OCI-LY7 (cell line): Measurements from ENCODE around the gene JAK3. TPM values are rescaled to one million over a fixed set of nuclear protein-coding genes. Genes with fewer than 3 reads are reported as not detected.

Experiments
- BruUV-seq: library from RNA; stranded (reverse); fragments of 400-500 nt; replicated peaks from 2 replicates; lab custom pipeline; 2021; lab: Mats Ljungman, UMichigan
- CTCF ChIA-PET: fragments of 300-600 bp; sonication (Branson Sonifier 250); formaldehyde crosslinking; loops from one replicate; lab custom pipeline; 2022; ENCODE audit warnings: antibody characterized with exemption; ENCODE audit not compliant: unreplicated experiment; lab: Charles Lee
- POLR2A ChIA-PET: fragments of 300-600 bp; sonication (Branson Sonifier 250); formaldehyde crosslinking; loops from one replicate; lab custom pipeline; 2022; ENCODE audit warnings: antibody characterized with exemption; lab: Charles Lee
- DNase-seq: peaks from one replicate; pipeline ENCODE4 v3.0.0-alpha.2; 2015; ENCODE audit warnings: low spot score
- H2AFZ ChIP-seq: fragments of 200-600 bp; sonication (generic), shearing (Covaris generic); 2 replicates; pipeline ENCODE4 v1.6.1; 2014; ENCODE audit warnings: mild to moderate bottlenecking, antibody characterized with exemption, low read length, moderate library complexity
- H3K27ac ChIP-seq: fragments of 200-600 bp; sonication (generic); 2 replicates; pipeline ENCODE4 v1.5.1; 2014; ENCODE audit warnings: mixed run types, low read depth, mild to moderate bottlenecking, moderate library complexity, low read length, inconsistent platforms; ENCODE audit not compliant: poor library complexity, severe bottlenecking
- H3K36me3 ChIP-seq: fragments of 200-600 bp; sonication (generic); 2 replicates; pipeline ENCODE4 v1.6.1; 2014; ENCODE audit warnings: mild to moderate bottlenecking, antibody characterized with exemption, low read length, moderate library complexity, mixed read lengths; ENCODE audit not compliant: insufficient read depth
- H3K4me1 ChIP-seq: fragments of 200-600 bp; sonication (generic); 2 replicates; pipeline ENCODE4 v1.5.1; 2014; ENCODE audit warnings: mild to moderate bottlenecking, low read length; ENCODE audit not compliant: insufficient read depth, poor library complexity, severe bottlenecking
- H3K4me2 ChIP-seq: fragments of 200-600 bp; sonication (generic); 2 replicates; pipeline ENCODE4 v1.6.1; 2014; ENCODE audit warnings: mild to moderate bottlenecking, low read length
- H3K4me3 ChIP-seq: fragments of 200-600 bp; sonication (generic); 2 replicates; pipeline ENCODE4 v1.5.1; 2014; ENCODE audit warnings: mild to moderate bottlenecking, low read depth, low read length; ENCODE audit not compliant: poor library complexity, severe bottlenecking
- H3K79me2 ChIP-seq: fragments of 200-600 bp; sonication (generic); 2 replicates; pipeline ENCODE4 v1.6.1; 2016; ENCODE audit warnings: low read depth, mild to moderate bottlenecking, low read length, moderate library complexity, mixed read lengths; ENCODE audit not compliant: insufficient read depth
- H3K9me2 ChIP-seq: fragments of 200-600 bp; sonication (generic); 2 replicates; pipeline ENCODE4 v1.6.1; 2016; ENCODE audit warnings: mild to moderate bottlenecking, low read length, mixed read lengths; ENCODE audit not compliant: insufficient read depth
- H3K9me3 ChIP-seq: fragments of 200-600 bp; sonication (generic); 2 replicates; pipeline ENCODE4 v1.6.1; 2014; ENCODE audit warnings: mild to moderate bottlenecking, mixed run types, low read length, mixed read lengths
- H4K20me1 ChIP-seq: fragments of 200-600 bp; sonication (generic); 2 replicates; pipeline ENCODE4 v1.6.1; 2014; ENCODE audit warnings: mild to moderate bottlenecking, antibody characterized with exemption, low read length, moderate library complexity, mixed read lengths; ENCODE audit not compliant: insufficient read depth
- CTCF ChIP-seq: fragments of 200-600 bp; sonication (generic); conservative IDR thresholded peaks from 2 replicates; pipeline ENCODE4 v1.5.1; 2014; ENCODE audit warnings: mild to moderate bottlenecking, antibody characterized with exemption, low read length, moderate library complexity, mixed read lengths
- EZH2phosphoT487 ChIP-seq: fragments of 200-600 bp; sonication (generic); IDR thresholded peaks from 2 replicates; pipeline ENCODE4 v1.6.1; 2018; ENCODE audit warnings: low read depth, borderline replicate concordance, mild to moderate bottlenecking, mixed run types, antibody characterized with exemption, low read length, moderate library complexity, mixed read lengths
- intact Hi-C: fragments of 100-400 bp; cut with micrococcal nuclease; formaldehyde crosslinking; loops from one replicate; pipeline ENCODE4 v1.10.0; 2022; ENCODE audit not compliant: unreplicated experiment
- total RNA-seq, 2 experiments: library from RNA; depleted of rRNA in 1 of 2; stranded (reverse); fragments of >200 nt in 1 of 2; shearing (Covaris generic) in 1 of 2; gene quantifications; 2 replicates each; pipeline ENCODE4 v1.2.3, GENCODE V29; 2014 to 2022

Gene JAK3
- total RNA-seq, 2 experiments from 2014 or later, result 14.0 to 25.3 TPM

DNA sequence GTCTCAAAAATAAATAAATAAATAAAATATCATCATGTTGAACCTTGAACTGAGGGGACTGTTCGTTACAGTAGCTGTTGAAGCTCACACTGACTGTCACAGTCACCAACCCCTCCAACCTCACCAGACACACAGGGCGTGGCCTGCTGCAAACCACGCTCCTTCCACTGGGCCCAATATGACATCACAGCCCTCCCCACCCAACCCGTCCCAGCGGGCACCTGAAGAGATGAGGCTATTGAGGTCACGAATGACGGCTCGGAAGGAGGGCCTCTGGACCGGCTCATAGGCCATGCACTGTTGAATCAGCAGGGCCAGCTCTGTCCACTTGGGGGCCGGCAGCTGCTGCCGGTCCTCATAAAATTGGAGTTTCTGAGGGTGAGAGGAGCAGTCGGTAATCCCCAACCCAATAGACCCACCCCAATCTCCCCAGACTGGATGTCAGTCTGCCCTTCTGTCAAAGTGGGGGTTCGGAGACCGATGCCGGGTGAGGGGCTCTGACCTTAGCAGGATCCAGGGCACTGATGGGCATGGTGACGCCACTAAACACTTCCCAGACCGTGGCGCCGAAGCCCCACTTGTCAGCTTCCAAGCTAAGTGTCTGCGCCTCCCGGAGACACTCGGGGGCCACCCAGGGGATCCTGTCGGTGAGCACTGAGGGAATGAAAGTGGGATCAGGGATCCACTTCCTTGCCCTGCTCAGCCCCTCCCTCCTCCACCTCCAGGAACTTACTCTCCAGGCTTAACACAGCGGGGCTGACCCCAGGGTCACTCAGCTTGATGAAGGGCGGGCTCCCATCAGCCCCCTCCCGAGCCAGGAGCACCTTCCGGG, 13.2 kb downstream of the JAK3 start:
- no peak for TF ChIP-seq EZH2phosphoT487
- TF ChIP-seq CTCF, result no peak
- no peaks in the 10 kb centered on the region for H4K20me1 ChIP-seq
- H3K36me3 ChIP-seq, result peaks cover 24% of the 10 kb centered on the region
- H3K4me1 ChIP-seq, result no peaks in the 10 kb centered on the region
- no TSS peak for BruUV-seq
- no peak overlapping the region for H3K4me2 ChIP-seq
- no peak overlapping the region for H3K4me3 ChIP-seq
- intact Hi-C loops, result no loop called here
- no peaks in the 10 kb centered on the region for H3K9me3 ChIP-seq
- DNase-seq, result no peak
- ChIA-PET POLR2A (interaction anchor here (0.6 kb wide), 1 partner anchor 30 kb away, joined by 3 read pairs; no protein-coding TSS in a partner anchor), CTCF (no interaction called here)
- no peaks in the 10 kb centered on the region for H3K9me2 ChIP-seq
- no peaks in the 10 kb centered on the region for H3K79me2 ChIP-seq
- no peak overlapping the region for H3K27ac ChIP-seq
- no peak overlapping the region for H2AFZ ChIP-seq

DNA sequence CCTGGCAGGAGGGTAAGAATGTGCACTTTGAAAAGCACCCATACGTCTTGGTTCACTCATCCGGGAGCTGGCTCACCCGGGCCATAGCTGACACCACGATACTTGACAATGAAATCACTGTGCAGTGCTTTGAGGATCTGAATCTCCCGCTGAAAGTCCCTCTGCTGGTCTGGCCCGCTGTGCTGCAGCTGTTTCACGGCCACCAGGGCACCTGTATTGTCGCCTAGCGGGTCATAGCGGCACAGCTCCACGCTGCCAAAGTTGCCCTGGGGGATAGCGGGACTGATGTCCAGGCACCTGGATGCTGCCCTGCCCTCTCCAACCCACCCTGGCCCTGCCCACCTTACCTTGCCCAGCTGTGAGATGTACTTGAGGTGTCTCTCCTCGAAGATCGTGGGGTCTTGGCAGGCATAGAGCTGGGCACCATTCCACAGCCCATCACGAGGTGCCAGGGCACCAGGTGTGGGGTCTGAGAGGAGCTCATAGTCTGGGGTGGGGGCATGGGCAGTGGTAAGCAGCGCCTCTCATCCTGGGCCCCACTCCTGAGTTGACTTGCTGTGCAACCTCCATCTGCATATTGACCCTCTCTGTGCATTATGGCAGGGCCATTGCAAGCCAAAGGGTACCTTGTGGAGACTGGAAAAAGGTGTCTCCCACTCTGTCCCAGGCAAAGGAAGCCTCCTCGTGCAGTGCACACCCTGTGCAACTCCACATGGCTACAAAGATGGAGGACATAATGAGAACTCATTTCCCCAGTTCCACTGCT, 15.2 kb downstream of the JAK3 start:
- no peaks in the 10 kb centered on the region for H3K79me2 ChIP-seq
- H2AFZ ChIP-seq, result no peak overlapping the region
- H3K4me3 ChIP-seq, result no peak overlapping the region
- no peaks in the 10 kb centered on the region for H3K9me3 ChIP-seq
- peaks cover 17% of the 10 kb centered on the region for H3K36me3 ChIP-seq
- no peak for DNase-seq
- BruUV-seq, result no TSS peak
- CTCF ChIA-PET, result no interaction called here
- no peaks in the 10 kb centered on the region for H3K4me1 ChIP-seq
- no peak overlapping the region for H3K27ac ChIP-seq
- POLR2A ChIA-PET, result interaction anchor here (0.6 kb wide), 1 partner anchor 15 kb away, joined by 4 read pairs; no protein-coding TSS in a partner anchor
- TF ChIP-seq EZH2phosphoT487 (no peak), CTCF (no peak)
- intact Hi-C loops, result no loop called here
- H4K20me1 ChIP-seq, result no peaks in the 10 kb centered on the region
- no peaks in the 10 kb centered on the region for H3K9me2 ChIP-seq
- no peak overlapping the region for H3K4me2 ChIP-seq
